Measurements from ENCODE around the gene RTTN. TPM values are rescaled to one million over a fixed set of nuclear protein-coding genes. Genes with fewer than 3 reads are reported as not detected.

Gene RTTN
- polyA plus RNA-seq, 1 of the 3 experiments (the other 2 are of a cell fraction), result 4.7 TPM

DNA sequence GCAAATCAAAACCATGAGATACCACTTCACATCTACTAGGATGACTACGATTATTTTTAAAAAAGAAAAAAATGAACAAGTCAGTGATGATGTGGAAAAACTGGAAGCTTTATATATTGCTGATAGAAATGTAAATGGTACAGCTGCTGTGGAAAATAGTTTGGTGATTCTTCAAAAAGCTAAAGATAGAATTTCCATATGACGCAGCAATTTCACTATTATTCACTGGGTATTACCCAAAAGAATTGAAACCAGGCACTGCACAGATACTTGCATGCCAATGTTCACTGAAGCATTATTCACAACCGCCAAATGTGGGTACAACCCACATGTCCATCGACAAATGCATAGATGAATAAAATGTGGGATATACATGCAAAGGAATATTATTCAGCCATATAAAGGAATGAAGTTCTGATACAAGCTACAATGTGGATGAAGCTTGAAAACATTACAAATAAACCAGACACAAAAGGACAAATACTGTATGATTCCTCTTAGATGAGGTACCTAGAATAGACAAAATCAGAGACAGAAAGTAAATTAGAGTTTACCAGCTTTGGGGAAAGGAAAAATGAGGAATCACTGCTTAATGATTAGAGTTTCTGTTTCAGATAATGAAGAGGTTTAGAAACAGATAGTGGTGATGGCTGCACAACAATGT, 11.1 kb downstream of the RTTN start:
- no peak overlapping the region for H3K9ac ChIP-seq
- H3K27me3 ChIP-seq (ENCODE audit: insufficient read depth), result no peaks in the 10 kb centered on the region
- no peak for DNase-seq
- peaks cover 33 to 36% of the 10 kb centered on the region in 2 experiments for H3K36me3 ChIP-seq (replicated peaks in 1 of 2; ENCODE audit: control insufficient read depth in 1 of 2, insufficient read depth in 2 of 2, low read length in 1 of 2)
- H3K27ac ChIP-seq (ENCODE audit: low read depth in 2 of 2, low read length in 1 of 2), result no peak overlapping the region
- no peaks in the 10 kb centered on the region for H3K79me2 ChIP-seq (ENCODE audit: insufficient read depth)
- TF ChIP-seq POLR2AphosphoS5 (IDR thresholded peaks at IDR 0.05; ENCODE audit: low read depth, low read length) (no peak), FOXJ3 (CRISPR knock-in tag; IDR thresholded peaks at IDR 0.05) (no peak), RFX5 (IDR thresholded peaks at IDR 0.05; ENCODE audit: low read length) (no peak), FOXM1 (IDR thresholded peaks at IDR 0.05; ENCODE audit: low read depth) (no peak), RXRA (IDR thresholded peaks at IDR 0.05; ENCODE audit: borderline replicate concordance, low read depth) (no peak), FOSL2 (IDR thresholded peaks at IDR 0.05; ENCODE audit: borderline replicate concordance, low read depth) (no peak), MAX (IDR thresholded peaks at IDR 0.05; ENCODE audit: low read depth) (no peak), TAF1 (IDR thresholded peaks at IDR 0.05; ENCODE audit: borderline replicate concordance, low read depth, low read length) (no peak), CHD2 (IDR thresholded peaks at IDR 0.05; ENCODE audit: low read length, partially characterized antibody) (no peak), SMC3 (IDR thresholded peaks at IDR 0.05; ENCODE audit: low read depth, low read length) (no peak), TCF12 (IDR thresholded peaks at IDR 0.05) (no peak), MEF2A (IDR thresholded peaks at IDR 0.05; ENCODE audit: borderline replicate concordance, low read depth) (no peak), GABPA (IDR thresholded peaks at IDR 0.05; ENCODE audit: low read depth) (no peak), GATA2 (CRISPR knock-in tag; IDR thresholded peaks at IDR 0.05) (no peak), RCOR1 (IDR thresholded peaks at IDR 0.05; ENCODE audit: low read length) (no peak), EP300 (IDR thresholded peaks at IDR 0.05; ENCODE audit: borderline replicate concordance in 1 of 2, low read depth in 1 of 2, low read length in 1 of 2) (no peak)
- TF ChIP-seq, protein P1, sequence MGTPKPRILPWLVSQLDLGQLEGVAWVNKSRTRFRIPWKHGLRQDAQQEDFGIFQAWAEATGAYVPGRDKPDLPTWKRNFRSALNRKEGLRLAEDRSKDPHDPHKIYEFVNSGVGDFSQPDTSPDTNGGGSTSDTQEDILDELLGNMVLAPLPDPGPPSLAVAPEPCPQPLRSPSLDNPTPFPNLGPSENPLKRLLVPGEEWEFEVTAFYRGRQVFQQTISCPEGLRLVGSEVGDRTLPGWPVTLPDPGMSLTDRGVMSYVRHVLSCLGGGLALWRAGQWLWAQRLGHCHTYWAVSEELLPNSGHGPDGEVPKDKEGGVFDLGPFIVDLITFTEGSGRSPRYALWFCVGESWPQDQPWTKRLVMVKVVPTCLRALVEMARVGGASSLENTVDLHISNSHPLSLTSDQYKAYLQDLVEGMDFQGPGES (IDR thresholded peaks at IDR 0.05; ENCODE audit: low read depth, low read length), result no peak
- TF ChIP-seq, protein P2, sequence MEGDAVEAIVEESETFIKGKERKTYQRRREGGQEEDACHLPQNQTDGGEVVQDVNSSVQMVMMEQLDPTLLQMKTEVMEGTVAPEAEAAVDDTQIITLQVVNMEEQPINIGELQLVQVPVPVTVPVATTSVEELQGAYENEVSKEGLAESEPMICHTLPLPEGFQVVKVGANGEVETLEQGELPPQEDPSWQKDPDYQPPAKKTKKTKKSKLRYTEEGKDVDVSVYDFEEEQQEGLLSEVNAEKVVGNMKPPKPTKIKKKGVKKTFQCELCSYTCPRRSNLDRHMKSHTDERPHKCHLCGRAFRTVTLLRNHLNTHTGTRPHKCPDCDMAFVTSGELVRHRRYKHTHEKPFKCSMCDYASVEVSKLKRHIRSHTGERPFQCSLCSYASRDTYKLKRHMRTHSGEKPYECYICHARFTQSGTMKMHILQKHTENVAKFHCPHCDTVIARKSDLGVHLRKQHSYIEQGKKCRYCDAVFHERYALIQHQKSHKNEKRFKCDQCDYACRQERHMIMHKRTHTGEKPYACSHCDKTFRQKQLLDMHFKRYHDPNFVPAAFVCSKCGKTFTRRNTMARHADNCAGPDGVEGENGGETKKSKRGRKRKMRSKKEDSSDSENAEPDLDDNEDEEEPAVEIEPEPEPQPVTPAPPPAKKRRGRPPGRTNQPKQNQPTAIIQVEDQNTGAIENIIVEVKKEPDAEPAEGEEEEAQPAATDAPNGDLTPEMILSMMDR (IDR thresholded peaks at IDR 0.05), result no peak
- TF ChIP-seq, protein P3, sequence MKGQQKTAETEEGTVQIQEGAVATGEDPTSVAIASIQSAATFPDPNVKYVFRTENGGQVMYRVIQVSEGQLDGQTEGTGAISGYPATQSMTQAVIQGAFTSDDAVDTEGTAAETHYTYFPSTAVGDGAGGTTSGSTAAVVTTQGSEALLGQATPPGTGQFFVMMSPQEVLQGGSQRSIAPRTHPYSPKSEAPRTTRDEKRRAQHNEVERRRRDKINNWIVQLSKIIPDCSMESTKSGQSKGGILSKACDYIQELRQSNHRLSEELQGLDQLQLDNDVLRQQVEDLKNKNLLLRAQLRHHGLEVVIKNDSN (IDR thresholded peaks at IDR 0.05; ENCODE audit: borderline replicate concordance, low read depth), result no peak
- H3K9me3 ChIP-seq, result no peaks in the 10 kb centered on the region
- no peaks in the 10 kb centered on the region for H4K20me1 ChIP-seq (ENCODE audit: insufficient read depth)
- H2AFZ ChIP-seq (ENCODE audit: low read depth), result no peak overlapping the region
- POLR2A ChIA-PET, result no interaction called here
- no peaks in the 10 kb centered on the region for H3K9me2 ChIP-seq
- no peaks in the 10 kb centered on the region for H3K4me1 ChIP-seq (ENCODE audit: control insufficient read depth in 1 of 2, insufficient read depth in 2 of 2, low read depth in 1 of 2, low read length in 1 of 2)
- peaks cover 6% of the 10 kb centered on the region for H3F3A ChIP-seq (replicated peaks; ENCODE audit: insufficient read depth)
- H3K4me3 ChIP-seq (ENCODE audit: low read depth in 2 of 2, low read length in 1 of 2), result no peak overlapping the region
- 92% methylated on average over 4 of the region's 4 CpGs for whole genome bisulfite sequencing (ENCODE audit: low lambda C conversion rate)
- CTCF ChIA-PET, result interaction anchor here (0.7 to 8.6 kb wide), 10 partner anchors 11 to 1347 kb away, joined by 3 to 127 read pairs (median 8); partner anchors contain the start of gene RTTN
- H3K4me2 ChIP-seq, result no peak overlapping the region

Data from SK-N-SH (cell line).